ES-I3 (cell line): ENCODE results near the gene NRG4.
A peak's percentile ranks its signal among the peaks of the same experiment; 100 is the strongest.
"Not testable (repeated sequence)": the region's sequence is repeated elsewhere in the genome, so short reads cannot be mapped to it uniquely, and the experiment has no call there.

Experiments used
- H3K36me3 ChIP-seq: 2 replicates; pipeline ENCODE4 v1.6.1; 2013; ENCODE audit warnings: mild to moderate bottlenecking, low read length, control low read depth, moderate library complexity; ENCODE audit not compliant: insufficient read depth
- H3K4me1 ChIP-seq: 2 replicates; pipeline ENCODE4 v1.6.1; 2013; ENCODE audit warnings: mild to moderate bottlenecking, control low read depth, low read length; ENCODE audit not compliant: insufficient read depth
- H3K9ac ChIP-seq: 2 replicates; pipeline ENCODE4 v1.6.1; 2013; ENCODE audit warnings: low read depth, mild to moderate bottlenecking, low read length, moderate library complexity
- H3K9me3 ChIP-seq: 2 replicates; pipeline ENCODE4 v1.6.1; 2013; ENCODE audit warnings: mild to moderate bottlenecking, low read length, moderate library complexity; ENCODE audit not compliant: control insufficient read depth, insufficient read depth

NRG4 gene

DNA sequence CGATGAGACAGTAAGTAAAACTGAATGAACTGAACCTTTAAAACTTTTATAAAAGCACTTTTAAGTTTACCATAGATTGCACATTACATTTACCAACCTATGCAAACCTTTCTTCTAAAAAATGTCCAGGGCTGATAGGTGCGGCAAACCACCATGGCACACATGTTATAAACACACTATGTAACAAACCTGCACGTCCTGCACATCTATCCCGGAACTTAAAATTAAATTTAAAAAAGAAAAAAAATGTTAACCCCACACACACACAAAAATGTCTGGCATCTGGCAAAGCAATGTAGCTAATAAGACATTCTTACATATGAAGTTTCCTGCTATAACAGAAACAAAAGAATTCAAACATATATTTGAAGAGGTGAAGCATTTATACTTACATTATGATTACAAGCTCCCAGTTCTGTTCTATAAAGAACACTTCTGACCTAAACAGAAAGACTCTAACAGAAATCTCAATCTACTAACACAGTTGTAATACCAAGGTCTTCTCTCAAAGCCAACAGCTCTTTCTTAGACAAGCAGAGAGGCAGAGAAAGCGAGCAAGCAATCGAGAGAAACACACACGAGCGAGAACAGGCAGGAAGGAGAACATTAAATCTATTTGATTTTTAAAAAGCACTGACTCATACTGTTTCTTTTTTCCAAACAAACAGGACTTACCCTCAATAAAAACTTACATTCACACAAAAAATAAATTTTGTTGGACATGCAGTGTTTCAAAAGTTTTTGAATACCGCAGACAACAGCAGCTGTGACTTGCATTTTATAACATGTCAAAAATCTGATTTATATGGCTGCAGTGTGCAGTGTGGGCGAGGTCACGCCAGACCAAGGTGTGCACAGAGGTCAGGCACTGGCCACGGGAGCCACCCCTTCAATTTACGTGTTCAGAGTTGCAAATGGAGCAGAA is at the start of gene NRG4:
Gene NRG4 (minus strand): TSS at position 798 of the 925 bp plus-strand sequence. CDS start 1,194 bp downstream, outside the sequence.
- 0 out of 2 replicates have a peak, but pooled peaks cover 3% of the 10 kb centered on the region for H3K4me1 ChIP-seq
- no peak within 1 kb of the TSS for H3K9ac ChIP-seq
- H3K9me3 ChIP-seq = no peaks in the 10 kb centered on the region

DNA sequence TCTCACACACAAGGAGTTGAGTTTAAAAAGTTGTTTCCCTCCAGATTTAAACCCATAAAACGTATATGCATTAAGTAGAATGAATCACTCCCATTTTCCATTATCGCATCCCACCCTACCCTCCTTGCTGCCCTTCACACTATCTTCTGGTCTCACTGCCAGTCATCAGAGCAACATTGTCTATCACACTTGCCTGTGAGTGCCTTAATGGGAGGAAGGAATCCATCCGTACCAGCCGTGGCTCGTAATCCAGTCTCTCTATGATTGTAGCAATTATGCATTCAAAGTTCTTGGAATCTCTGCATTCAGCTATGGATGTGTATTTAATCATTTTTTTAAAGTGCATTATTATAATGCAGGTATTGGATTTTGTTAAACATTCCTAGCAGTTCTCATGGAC is 49.5 kb upstream of the NRG4 start:
- Histone ChIP-seq H3K9me3 (no peaks in the 10 kb centered on the region), H3K4me1 (peaks cover 21% of the 10 kb centered on the region), H3K36me3 (no peaks in the 10 kb centered on the region), H3K9ac (no peak overlapping the region)

More for the DNA sequence above, at the start of gene NRG4:
- H3K36me3 ChIP-seq = no peaks in the 10 kb centered on the region

GRCh38 chr15:76060118-76060989 is 48.1 kb upstream of the NRG4 start:
- H3K4me1 ChIP-seq = peaks cover 21% of the 10 kb centered on the region
- no peaks in the 10 kb centered on the region for H3K9me3 ChIP-seq
- peak overlapping the region; percentile 58 for H3K9ac ChIP-seq
- no peaks in the 10 kb centered on the region for H3K36me3 ChIP-seq

DNA sequence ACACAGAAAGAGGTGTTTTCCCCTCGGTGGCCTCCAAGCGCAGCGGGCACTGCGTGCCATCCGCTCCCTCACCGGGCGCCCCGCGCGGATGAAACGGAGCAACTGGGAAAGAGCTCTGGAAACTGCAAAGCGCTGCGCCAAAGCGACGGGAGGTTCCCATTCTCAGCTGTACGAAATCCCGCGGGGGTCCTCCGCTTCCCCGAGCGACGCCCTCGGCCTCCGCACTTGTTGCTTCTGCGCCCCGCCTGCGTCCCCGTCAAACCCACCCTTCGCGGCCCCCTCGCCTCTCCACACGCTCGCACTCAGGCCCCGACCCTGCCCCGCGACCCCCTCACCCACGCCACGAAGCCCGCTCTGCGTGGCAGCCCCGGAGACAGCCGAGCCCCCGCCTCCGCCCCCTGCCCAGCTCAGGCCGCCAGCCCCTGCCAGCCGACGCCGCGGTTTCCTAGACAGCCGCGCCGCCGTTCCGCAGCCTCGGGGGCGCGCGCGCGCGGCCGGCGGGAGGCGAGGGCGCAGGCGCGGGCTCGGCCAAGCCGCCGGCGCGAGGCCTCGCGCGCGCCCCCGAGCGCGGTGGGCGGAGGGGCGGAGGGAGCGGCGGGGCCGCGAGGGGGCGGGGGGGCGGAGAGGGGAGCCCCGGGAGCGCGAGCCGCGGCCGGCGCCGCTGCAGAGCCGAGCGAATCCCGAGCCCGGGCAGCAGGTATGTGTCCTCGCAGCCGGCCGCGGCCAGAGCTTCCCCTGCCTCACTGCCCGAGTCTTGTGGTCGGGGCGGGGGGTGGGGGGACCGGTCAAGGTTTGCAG is 47.3 kb upstream of the NRG4 start, which contains the start of gene TMEM266:
Gene TMEM266 (plus strand): TSS at position 666 of the 798 bp plus-strand sequence. CDS start 74,279 bp downstream, outside the sequence.
- Histone ChIP-seq H3K36me3 (no peaks in the 10 kb centered on the region), H3K4me1 (peaks cover 18% of the 10 kb centered on the region), H3K9me3 (no peaks in the 10 kb centered on the region), H3K9ac (peak within 1 kb of the TSS; percentile 60)

DNA sequence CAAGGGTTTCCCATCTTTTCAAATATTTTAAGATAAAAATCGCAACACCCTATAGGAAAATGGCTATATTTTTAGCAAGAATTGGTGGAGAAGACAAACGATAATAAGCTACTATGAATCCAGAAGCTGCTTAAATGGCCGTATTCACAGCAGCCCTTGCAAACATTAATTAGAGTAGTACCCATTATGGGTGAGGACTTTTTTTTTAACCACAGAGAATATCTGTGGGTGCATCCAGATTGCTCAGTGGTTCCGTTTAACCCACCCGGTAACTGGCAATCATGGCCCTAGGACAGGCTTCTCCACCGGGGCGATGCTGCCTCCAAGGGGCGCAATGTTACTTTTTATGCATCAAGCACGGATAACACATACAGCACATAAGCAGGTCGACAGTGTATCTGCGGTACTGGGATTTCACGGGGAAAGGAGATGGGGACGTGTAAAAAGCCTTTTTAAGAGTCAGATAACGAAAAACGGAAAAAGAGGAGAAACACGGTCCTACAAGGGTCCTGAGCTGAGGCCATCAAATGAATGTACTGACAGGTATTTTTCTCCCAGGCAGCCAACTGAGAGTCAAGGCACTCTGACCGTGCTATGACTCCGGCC is 46.6 kb upstream of the NRG4 start:
- Histone ChIP-seq H3K36me3 (no peaks in the 10 kb centered on the region), H3K9me3 (no peaks in the 10 kb centered on the region), H3K4me1 (peaks cover 17% of the 10 kb centered on the region; the same call in 1 of the 2 replicates), H3K9ac (peak overlapping the region; percentile 60; the same call in 1 of the 2 replicates)

- H3K4me1 ChIP-seq = peaks cover 15% of the 10 kb centered on the region; the same call in 1 of the 2 replicates
- no peaks in the 10 kb centered on the region for H3K9me3 ChIP-seq
- no peaks in the 10 kb centered on the region for H3K36me3 ChIP-seq
- peak overlapping the region; percentile 38; the same call in 1 of the 2 replicates for H3K9ac ChIP-seq
These were observed 45.2 kb upstream of the NRG4 start for GRCh38 chr15:76057332-76058000.

DNA sequence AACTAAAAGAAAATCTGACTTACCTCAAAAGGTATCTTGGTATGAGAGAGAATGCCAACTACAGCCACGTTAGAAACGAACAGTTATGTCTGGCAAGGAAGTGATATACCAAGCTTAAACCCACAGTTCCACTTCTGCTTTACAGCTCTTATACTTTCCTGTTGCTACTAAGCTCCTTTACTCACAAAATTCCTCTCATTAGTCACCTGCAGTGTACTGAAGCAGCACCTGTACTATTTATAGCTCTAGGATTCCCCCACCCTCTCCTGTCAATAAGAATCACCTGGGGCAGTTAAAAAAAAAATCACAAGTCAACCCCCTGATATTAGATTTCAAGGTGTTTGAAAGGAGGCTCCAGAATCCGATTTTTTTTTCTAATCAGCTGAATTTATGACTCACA is 44.7 kb upstream of the NRG4 start:
- Histone ChIP-seq H3K9ac (peak overlapping the region; percentile 38; the same call in 1 of the 2 replicates), H3K4me1 (peaks cover 15% of the 10 kb centered on the region; the same call in 1 of the 2 replicates), H3K9me3 (no peaks in the 10 kb centered on the region), H3K36me3 (no peaks in the 10 kb centered on the region)

- H3K9ac ChIP-seq, H3K9me3 ChIP-seq, H3K36me3 ChIP-seq: not testable (repeated sequence)
- H3K4me1 ChIP-seq = peaks cover 15% of the 10 kb centered on the region; the same call in 1 of the 2 replicates
These were observed 42.0 kb upstream of the NRG4 start for GRCh38 chr15:76054201-76054600.

GRCh38 chr15:76038512-76038911 is 26.3 kb upstream of the NRG4 start:
- no peaks in the 10 kb centered on the region for H3K9me3 ChIP-seq
- no peak overlapping the region for H3K9ac ChIP-seq
- H3K4me1 ChIP-seq = no peaks in the 10 kb centered on the region; the same call in 1 of the 2 replicates
- no peaks in the 10 kb centered on the region for H3K36me3 ChIP-seq

DNA sequence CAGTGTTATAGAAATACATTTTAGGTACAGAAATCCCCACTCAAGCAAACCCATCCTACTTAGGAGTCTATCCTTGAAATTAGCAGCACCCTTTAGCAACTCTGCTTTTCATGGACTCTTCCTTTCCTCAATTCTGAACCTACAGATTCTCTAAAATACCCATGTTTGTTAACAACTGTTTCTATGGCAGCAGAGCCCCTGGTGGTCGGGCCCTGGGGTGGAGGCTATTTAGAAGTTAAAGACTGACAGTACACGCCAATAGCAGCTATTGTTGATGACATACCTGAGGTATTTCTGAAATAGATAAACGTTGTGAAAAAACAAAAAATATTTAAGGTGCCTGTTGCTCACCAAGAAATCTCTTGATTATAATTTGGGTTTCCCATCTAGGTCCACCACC is 23.4 kb upstream of the NRG4 start:
- Histone ChIP-seq H3K9ac (no peak overlapping the region), H3K4me1 (no peaks in the 10 kb centered on the region; the same call in 1 of the 2 replicates), H3K36me3 (no peaks in the 10 kb centered on the region), H3K9me3 (no peaks in the 10 kb centered on the region)

DNA sequence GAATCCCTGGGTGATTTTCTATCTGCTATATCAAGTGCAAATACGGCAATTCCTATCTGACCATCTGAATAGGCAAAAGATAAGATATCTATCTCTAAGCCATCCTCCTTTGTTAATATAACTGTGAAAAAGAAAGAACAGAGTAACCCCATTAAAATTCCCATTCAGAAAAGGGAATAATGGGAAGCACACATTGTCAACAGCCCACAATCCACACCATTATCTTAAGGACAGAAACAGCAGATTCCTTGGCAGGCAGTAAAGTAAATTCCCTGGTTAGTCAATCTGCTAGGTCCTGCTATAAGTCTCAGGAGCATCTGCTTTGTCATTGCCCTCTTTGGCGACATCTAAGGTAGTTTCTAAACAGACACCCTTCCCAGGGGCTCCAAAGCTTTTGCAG is 21.9 kb upstream of the NRG4 start:
- H3K9ac ChIP-seq = no peak overlapping the region
- H3K9me3 ChIP-seq = no peaks in the 10 kb centered on the region
- H3K36me3 ChIP-seq = no peaks in the 10 kb centered on the region
- H3K4me1 ChIP-seq = no peaks in the 10 kb centered on the region; the same call in 1 of the 2 replicates

- Histone ChIP-seq H3K4me1 (no peaks in the 10 kb centered on the region; the same call in 1 of the 2 replicates), H3K9me3 (no peaks in the 10 kb centered on the region), H3K9ac (no peak overlapping the region), H3K36me3 (no peaks in the 10 kb centered on the region)
These were observed 21.2 kb upstream of the NRG4 start for GRCh38 chr15:76033438-76033837.

- Histone ChIP-seq H3K9ac (no peak overlapping the region), H3K4me1 (no peaks in the 10 kb centered on the region; the same call in 1 of the 2 replicates), H3K36me3 (no peaks in the 10 kb centered on the region), H3K9me3 (no peaks in the 10 kb centered on the region)
These were observed 19.8 kb upstream of the NRG4 start for GRCh38 chr15:76032046-76032445.
